Activated CD4-positive, alpha-beta T cell treated with anti-CD3 and anti-CD28 coated beads for 24 hours (primary cell): Measurements from ENCODE around the gene AASS.
"Not testable (repeated sequence)": the region's sequence is repeated elsewhere in the genome, so short reads cannot be mapped to it uniquely, and the experiment has no call there.

Experiments used
- DNase-seq, 2 donors: peaks; one replicate each; pipeline ENCODE4 v3.0.0-alpha.2; 2020; ENCODE audit warnings: low read depth in 2 of 2

The AASS gene

GRCh38 chr7:122143751-122144711 is at the start of gene AASS:
Gene AASS (minus strand): TSS chr7:122144249. CDS start chr7:122133726, 10,523 bp downstream.
- DNase-seq: peak; percentile 55 to 64

- DNase-seq: no peak
Measured at GRCh38 chr7:122188785-122189184, 44.7 kb upstream of the AASS start.

GRCh38 chr7:122183106-122183505 is 39.1 kb upstream of the AASS start:
- no peak for DNase-seq

- DNase-seq: no peak
Measured at GRCh38 chr7:122182081-122182480, 38.0 kb upstream of the AASS start.

GRCh38 chr7:122172144-122172543 is 28.1 kb upstream of the AASS start:
- DNase-seq: not testable (repeated sequence)

GRCh38 chr7:122166740-122167139 is 22.7 kb upstream of the AASS start:
- no peak for DNase-seq

- DNase-seq: no peak
Measured at GRCh38 chr7:122166275-122166674, 22.2 kb upstream of the AASS start.

- DNase-seq: no peak
Measured at GRCh38 chr7:122161628-122162027, 17.6 kb upstream of the AASS start.

- DNase-seq: no peak
Measured at GRCh38 chr7:122155566-122155965, 11.5 kb upstream of the AASS start.

- DNase-seq: no peak
Measured at GRCh38 chr7:122148878-122149277, 4.8 kb upstream of the AASS start.

- DNase-seq: no peak
Measured at GRCh38 chr7:122148081-122148480, 4.0 kb upstream of the AASS start.

- no peak for DNase-seq
Measured at GRCh38 chr7:122145937-122146645, 2.0 kb upstream of the AASS start.

- no peak for DNase-seq
Measured at GRCh38 chr7:122143376-122143750, 686 bp downstream of the AASS start.

GRCh38 chr7:122140918-122141317 is 3.1 kb downstream of the AASS start:
- DNase-seq: no peak

GRCh38 chr7:122137251-122138077 is 6.6 kb downstream of the AASS start:
- DNase-seq: no peak

GRCh38 chr7:122136639-122137245 is 7.3 kb downstream of the AASS start:
- no peak for DNase-seq

GRCh38 chr7:122136078-122136477 is 8.0 kb downstream of the AASS start:
- no peak for DNase-seq

GRCh38 chr7:122135275-122135674 is 8.8 kb downstream of the AASS start:
- DNase-seq: no peak

- not testable (repeated sequence) for DNase-seq
Measured at GRCh38 chr7:122134793-122135192, 9.3 kb downstream of the AASS start.

GRCh38 chr7:122133477-122133876 is 10.6 kb downstream of the AASS start:
- DNase-seq: no peak

GRCh38 chr7:122132341-122132740 is 11.7 kb downstream of the AASS start:
- no peak for DNase-seq

GRCh38 chr7:122123746-122124145 is 20.3 kb downstream of the AASS start:
- no peak for DNase-seq
